K562 (cell line): ENCODE measurements around the gene LRRC75A. TPM values are rescaled to one million over a fixed set of nuclear protein-coding genes. Genes with fewer than 3 reads are reported as not detected.

Experiments
- ATAC-seq: fragments of 200-7000 bp; cut with Tn5 transposase; 3 replicates; pipeline ENCODE4 v1.9.1; 2020; ENCODE audit warnings: moderate library complexity
- BruUV-seq: library from RNA; stranded (reverse); fragments of 400-500 nt; replicated peaks from 2 replicates; lab custom pipeline; 2021; lab: Mats Ljungman, UMichigan
- CTCF ChIA-PET: fragments of 300-600 bp; formaldehyde crosslinking; extraction: SDS; loops from one replicate; lab custom pipeline; 2021; ENCODE audit warnings: low intra/inter-chr PET ratio; lab: Yijun Ruan, JAX
- POLR2A ChIA-PET: fragments of 300-600, 350-650 bp; sonication (Branson Sonifier 250); formaldehyde crosslinking; extraction: SDS; loops from one replicate; lab custom pipeline; 2021; ENCODE audit warnings: antibody characterized with exemption, inconsistent platforms; lab: Yijun Ruan, JAX
- DNase-seq, 4 experiments: peaks; one replicate each; pipeline versions ENCODE4 v3.0.0 to v3.0.0-alpha.2; 2011 to 2018; ENCODE audit warnings: low spot score in 3 of 4, mixed read lengths in 3 of 4; ENCODE audit errors: extremely low read depth in 1 of 4
- FAIRE-seq: peaks from 2 replicates; lab custom pipeline; 2011; peaks lifted over from hg19 to GRCh38; lab: Jason Lieb, UNC
- H2AFZ ChIP-seq: 2 replicates; pipeline ENCODE4 v1.6.0; 2011; ENCODE audit warnings: low read depth, low read length, control low read depth, inconsistent platforms
- H3K27ac ChIP-seq: fragments of 200-600 bp; 3 replicates; pipeline ENCODE4 v1.8.0; 2011; ENCODE audit warnings: low read depth, mild to moderate bottlenecking, control low read depth, inconsistent platforms, low read length, moderate library complexity, mixed read lengths; ENCODE audit errors: extremely low read depth
- H3K27me3 ChIP-seq, 2 experiments: fragments of 300-600 bp in 1 of 2; 2 replicates in 1 of 2; 3 replicates in 1 of 2; pipeline versions ENCODE4 v1.6.0 to v1.8.0; 2011; ENCODE audit warnings: inconsistent platforms in 2 of 2, low read length in 2 of 2, mild to moderate bottlenecking in 1 of 2, mixed read lengths in 1 of 2, moderate library complexity in 1 of 2; ENCODE audit not compliant: control insufficient read depth in 2 of 2, insufficient read depth in 2 of 2
- H3K36me3 ChIP-seq: fragments of 300-600 bp; 3 replicates; pipeline ENCODE4 v1.8.0; 2011; ENCODE audit warnings: mild to moderate bottlenecking, low read length, inconsistent platforms; ENCODE audit not compliant: control insufficient read depth, insufficient read depth
- H3K4me1 ChIP-seq, 2 experiments: fragments of 200-600 bp in 1 of 2; replicated peaks in 1 of 2; 2 replicates in 1 of 2; 3 replicates in 1 of 2; pipeline versions ENCODE4 v1.5.1 to v1.8.0; 2011; ENCODE audit warnings: inconsistent platforms in 2 of 2, low read length in 2 of 2, mild to moderate bottlenecking in 1 of 2, mixed read lengths in 1 of 2, moderate library complexity in 1 of 2; ENCODE audit not compliant: control insufficient read depth in 2 of 2, insufficient read depth in 2 of 2
- H3K4me2 ChIP-seq: 2 replicates; pipeline ENCODE4 v1.6.1; 2011; ENCODE audit warnings: low read length, control low read depth, inconsistent platforms, mixed read lengths; ENCODE audit not compliant: insufficient read depth
- H3K4me3 ChIP-seq: fragments of 200-600 bp; sonication (generic), shearing (Covaris generic); 2 replicates; pipeline ENCODE4 v1.5.1; 2016; ENCODE audit warnings: control low read depth, inconsistent platforms
- H3K79me2 ChIP-seq: fragments of 200-600 bp; 3 replicates; pipeline ENCODE4 v1.8.0; 2011; ENCODE audit warnings: low read length, inconsistent platforms; ENCODE audit not compliant: control insufficient read depth, insufficient read depth
- H3K9ac ChIP-seq, 2 experiments: 2 replicates each; pipeline versions ENCODE4 v1.6.0 to v1.6.1; 2011; ENCODE audit warnings: low read depth in 2 of 2, low read length in 2 of 2, control low read depth in 1 of 2, inconsistent platforms in 1 of 2, mild to moderate bottlenecking in 1 of 2, mixed read lengths in 1 of 2; ENCODE audit not compliant: insufficient read depth in 1 of 2
- H3K9me1 ChIP-seq: one replicate; pipeline ENCODE4 v1.6.0; 2011; ENCODE audit warnings: inconsistent platforms, mild to moderate bottlenecking, low read length, moderate library complexity; ENCODE audit not compliant: control insufficient read depth, insufficient read depth
- H3K9me3 ChIP-seq: replicated peaks from 2 replicates; pipeline ENCODE4 v1.5.1; 2011; ENCODE audit warnings: low read depth, low read length, inconsistent platforms; ENCODE audit not compliant: control insufficient read depth, insufficient read depth
- H4K20me1 ChIP-seq: replicated peaks from 2 replicates; pipeline ENCODE4 v1.6.1; 2011; ENCODE audit warnings: low read length, inconsistent platforms, mixed read lengths; ENCODE audit not compliant: control insufficient read depth, insufficient read depth
- CLOCK ChIP-seq: fragments of 250-450 bp; sonication (Bioruptor Pico); IDR thresholded peaks from 2 replicates; pipeline ENCODE4 v1.4.0; 2020; ENCODE audit warnings: mild to moderate bottlenecking, moderate library complexity, borderline replicate concordance
- GATAD2A ChIP-seq: fragments of 450-650 bp; IDR thresholded peaks from 2 replicates; pipeline ENCODE4 v1.6.1; 2017
- IFI16 ChIP-seq: fragments of 250-450 bp; sonication (Bioruptor Pico); IDR thresholded peaks from 2 replicates; pipeline ENCODE4 v2.1.2; 2022; ENCODE audit warnings: mild to moderate bottlenecking, inconsistent platforms
- JUN ChIP-seq, 2 experiments: sonication (generic) in 1 of 2; formaldehyde crosslinking in 1 of 2; IDR thresholded peaks; 2 replicates each; pipeline versions ENCODE4 v1.6.1 to v1.8.0; 2012 to 2022; ENCODE audit warnings: borderline replicate concordance in 2 of 2, mild to moderate bottlenecking in 2 of 2, improper control_type of control experiment in 1 of 2, low read depth in 1 of 2, low read length in 1 of 2, missing genetic modification reagents in 1 of 2
- MCM5 ChIP-seq: fragments of 450-650 bp; IDR thresholded peaks from 2 replicates; pipeline ENCODE4 v1.6.1; 2016; ENCODE audit warnings: low read depth
- MYBL2 ChIP-seq, 2 experiments: fragments of 450-650 bp in 1 of 2; sonication (generic) in 1 of 2; formaldehyde crosslinking in 1 of 2; IDR thresholded peaks; 2 replicates each; pipeline versions ENCODE4 v1.6.1 to v1.8.1; 2017 to 2022; ENCODE audit warnings: borderline replicate concordance in 1 of 2, inconsistent platforms in 1 of 2, low read depth in 1 of 2, mild to moderate bottlenecking in 1 of 2, missing genetic modification reagents in 1 of 2, moderate library complexity in 1 of 2
- NFIX ChIP-seq: fragments of 250-450 bp; sonication (Bioruptor Pico); IDR thresholded peaks from 2 replicates; pipeline ENCODE4 v1.4.0; 2020; ENCODE audit warnings: low read depth, mild to moderate bottlenecking, moderate library complexity
- PTRF ChIP-seq: fragments of 450-650 bp; IDR thresholded peaks from 2 replicates; pipeline ENCODE4 v1.6.1; 2016; ENCODE audit warnings: mild to moderate bottlenecking, missing genetic modification characterization, missing compliant biosample characterization
- TEAD2 ChIP-seq: fragments of 450-650 bp; IDR thresholded peaks from 2 replicates; pipeline ENCODE4 v1.6.1; 2016; ENCODE audit warnings: missing genetic modification characterization, control low read depth, missing compliant biosample characterization
- ZBTB11 ChIP-seq, 3 experiments: fragments of 200-800 bp in 1 of 3; fragments of 250-450 bp in 1 of 3; fragments of 450-650 bp in 1 of 3; sonication (Bioruptor Pico) in 1 of 3; sonication (Bioruptor generic) in 1 of 3; formaldehyde crosslinking in 1 of 3; IDR thresholded peaks; 2 replicates each; pipeline versions ENCODE4 v1.6.1 to v1.8.0; 2016 to 2022; ENCODE audit warnings: mild to moderate bottlenecking in 2 of 3, missing genetic modification characterization in 2 of 3, missing compliant biosample characterization in 1 of 3, moderate library complexity in 1 of 3
- ZEB2 ChIP-seq: fragments of 450-650 bp; IDR thresholded peaks from 2 replicates; pipeline ENCODE4 v1.6.1; 2016
- ZNF408 ChIP-seq: fragments of 250-450 bp; sonication (Bioruptor Pico); IDR thresholded peaks from 2 replicates; pipeline ENCODE4 v1.4.0; 2020; ENCODE audit warnings: low read depth, mild to moderate bottlenecking, moderate library complexity
- WGBS: fragments of 100-300 bp; shearing (Covaris generic); methylation state at CpG from one replicate; pipeline ENCODE4 v1.1.6; 2016; ENCODE audit warnings: low coverage, mixed read lengths; ENCODE audit not compliant: insufficient coverage; ENCODE audit errors: missing lambda C conversion rate; 5-methylcytosine and 5-hydroxymethylcytosine counted together
- in situ Hi-C: fragments of 300-500 bp; cut with MboI; formaldehyde crosslinking; loops from 4 replicates; pipeline ENCODE4 v1.15.0; 2018; ENCODE audit warnings: inconsistent platforms, mixed read lengths
- intact Hi-C: fragments of 100-400 bp; cut with micrococcal nuclease; formaldehyde crosslinking; loops from 2 replicates; pipeline ENCODE4 v1.14.2; 2022
- polyA plus RNA-seq, 8 experiments: library from polyadenylated mRNA; depleted of rRNA in 4 of 8; stranded (reverse) in 5 of 8; unstranded in 3 of 8; fragments of >200 nt; fragmentation: Nextera tagmentation in 2 of 8; fragmentation: Illumina TruSeq in 1 of 8; extraction: Ambion mirVana in 2 of 8; extraction: Trizol in 1 of 8; gene quantifications; 2 replicates each; pipeline versions ENCODE4 v1.2.1 to v1.2.3, GENCODE V29; 2011 to 2014; ENCODE audit warnings: inconsistent platforms in 1 of 8, missing spikeins in 1 of 8
- total RNA-seq, 7 experiments: library from RNA; depleted of rRNA in 6 of 7; stranded (reverse); fragments of >200 nt in 6 of 7; fragmentation: Illumina TruSeq in 2 of 7; extraction: Trizol in 2 of 7; gene quantifications; 2 replicates each; pipeline versions ENCODE4 v1.2.1 to v1.2.3, GENCODE V29; 2011 to 2021; ENCODE audit warnings: low replicate concordance in 1 of 7

The LRRC75A gene
- total and polyA plus RNA-seq, 9 of the 15 experiments (the other 6 are each of a cell fraction or from before 2014, with no cell fraction given) = 0.04 to 0.34 (median 0.08) TPM; not detected in 5

GRCh38 chr17:16468428-16468992 lies 23.5 kb downstream of the LRRC75A start:
- no TSS peak for BruUV-seq
- peaks cover 4% of the 10 kb centered on the region; the same call in 1 of the 2 replicates for H4K20me1 ChIP-seq
- ChIA-PET CTCF (no interaction called here), POLR2A (no interaction called here)
- H3K9me1 ChIP-seq = no peaks in the 10 kb centered on the region
- H3K36me3 ChIP-seq = no peaks in the 10 kb centered on the region
- H3K4me3 ChIP-seq = no peak overlapping the region
- no peaks in the 10 kb centered on the region for H3K9me3 ChIP-seq
- DNase-seq (no peak), ATAC-seq (no peak), FAIRE-seq (no peak)
- H3K4me2 ChIP-seq = no peak overlapping the region
- no peaks in the 10 kb centered on the region; a peak in 1 of 5 replicates for H3K4me1 ChIP-seq
- no peak overlapping the region for H3K27ac ChIP-seq
- H2AFZ ChIP-seq = no peak overlapping the region
- 8% methylated on average over 4 of the region's 4 CpGs for WGBS
- no peak overlapping the region for H3K9ac ChIP-seq
- intact Hi-C loops = no loop called here
- no peaks in the 10 kb centered on the region for H3K79me2 ChIP-seq
- H3K27me3 ChIP-seq = peaks cover 9 to 31% of the 10 kb centered on the region in 2 experiments; a peak in 4 of 5 replicates
- in situ Hi-C loops = no loop called here
- no peak for TF ChIP-seq GATAD2A
- TF ChIP-seq MCM5 = no peak
- TF ChIP-seq TEAD2 (tag) = no peak
- no peak for TF ChIP-seq MYBL2 (IDR thresholded peaks at IDR 0.05; ENCODE audit: low read depth)
- no peak for TF ChIP-seq MYBL2 (CRISPR knock-in tag; IDR thresholded peaks at IDR 0.05; ENCODE audit: borderline replicate concordance)
- no peak for TF ChIP-seq PTRF (tag)
- no peak for TF ChIP-seq ZEB2
- TF ChIP-seq ZBTB11 (CRISPR knock-in tag; IDR thresholded peaks at IDR 0.05) = no peak
- TF ChIP-seq NFIX (CRISPR knock-in tag) = no peak
- no peak for TF ChIP-seq JUN (IDR thresholded peaks at IDR 0.05; ENCODE audit: borderline replicate concordance, low read depth, low read length)
- no peak for TF ChIP-seq JUN (CRISPR knock-in tag; IDR thresholded peaks at IDR 0.05; ENCODE audit: borderline replicate concordance)
- TF ChIP-seq ZNF408 (CRISPR knock-in tag) = no peak
- TF ChIP-seq IFI16 (CRISPR knock-in tag) = no peak
- TF ChIP-seq CLOCK = no peak
